GM12892 (cell line): Measurements from ENCODE around the gene AOAH.

Experiments
- POLR2A ChIP-seq: IDR thresholded peaks from 2 replicates; pipeline ENCODE4 v1.6.1; 2011; ENCODE audit warnings: low read depth, low read length, control low read depth
- POLR2AphosphoS5 ChIP-seq: IDR thresholded peaks from 2 replicates; pipeline ENCODE4 v1.6.1; 2011; ENCODE audit warnings: low read depth, low read length, control low read depth
- TAF1 ChIP-seq: IDR thresholded peaks from 2 replicates; pipeline ENCODE4 v1.6.1; 2011; ENCODE audit warnings: low read depth, mild to moderate bottlenecking, control low read depth, low read length, borderline replicate concordance

- TF ChIP-seq POLR2A (no peak), TAF1 (no peak), POLR2AphosphoS5 (no peak)
Measured at GRCh38 chr7:36573066-36573465, 151.2 kb downstream of the AOAH start.
